Activated CD4-positive, alpha-beta T cell treated with anti-CD3 and anti-CD28 coated beads, Interleukin-2, amount 10 ng/mL, durations not matched to agents 7 days and 5 days (primary cell): ENCODE results near the gene ADPRHL1. TPM values are rescaled to one million over a fixed set of nuclear protein-coding genes. Genes with fewer than 3 reads are reported as not detected.

Experiments
- CTCF ChIA-PET: fragments of 350-600 bp; sonication (Branson Sonifier 250); formaldehyde crosslinking; loops from one replicate; lab custom pipeline; 2021; ENCODE audit warnings: antibody characterized with exemption; lab: Charles Lee
- POLR2A ChIA-PET: fragments of 350-600 bp; sonication (Branson Sonifier 250); formaldehyde crosslinking; loops from one replicate; lab custom pipeline; 2021; ENCODE audit warnings: antibody characterized with exemption; lab: Charles Lee
- DNase-seq: peaks from one replicate; pipeline ENCODE4 v3.0.0-alpha.2; 2020
- H3K27ac Mint-ChIP-seq: one replicate; pipeline ENCODE4 v1.8.0; 2021; ENCODE audit warnings: mild to moderate bottlenecking, moderate library complexity, mixed read lengths
- H3K27me3 Mint-ChIP-seq: one replicate; pipeline ENCODE4 v1.8.0; 2021; ENCODE audit warnings: mixed read lengths
- H3K36me3 Mint-ChIP-seq: one replicate; pipeline ENCODE4 v1.8.0; 2021; ENCODE audit warnings: low read depth, mixed read lengths
- H3K4me1 Mint-ChIP-seq: one replicate; pipeline ENCODE4 v1.8.0; 2021; ENCODE audit warnings: mixed read lengths
- H3K4me3 Mint-ChIP-seq: one replicate; pipeline ENCODE4 v1.8.0; 2021; ENCODE audit warnings: mild to moderate bottlenecking, moderate library complexity, mixed read lengths
- H3K9me3 Mint-ChIP-seq: one replicate; pipeline ENCODE4 v1.8.0; 2021; ENCODE audit warnings: mixed read lengths
- total RNA-seq, 2 experiments: library from RNA; stranded (reverse); gene quantifications; one replicate each; pipeline ENCODE4 v1.2.3, GENCODE V29; 2021

ADPRHL1 gene
- total RNA-seq, 2 experiments from 2014 or later: 1.00 to 1.4 TPM

DNA sequence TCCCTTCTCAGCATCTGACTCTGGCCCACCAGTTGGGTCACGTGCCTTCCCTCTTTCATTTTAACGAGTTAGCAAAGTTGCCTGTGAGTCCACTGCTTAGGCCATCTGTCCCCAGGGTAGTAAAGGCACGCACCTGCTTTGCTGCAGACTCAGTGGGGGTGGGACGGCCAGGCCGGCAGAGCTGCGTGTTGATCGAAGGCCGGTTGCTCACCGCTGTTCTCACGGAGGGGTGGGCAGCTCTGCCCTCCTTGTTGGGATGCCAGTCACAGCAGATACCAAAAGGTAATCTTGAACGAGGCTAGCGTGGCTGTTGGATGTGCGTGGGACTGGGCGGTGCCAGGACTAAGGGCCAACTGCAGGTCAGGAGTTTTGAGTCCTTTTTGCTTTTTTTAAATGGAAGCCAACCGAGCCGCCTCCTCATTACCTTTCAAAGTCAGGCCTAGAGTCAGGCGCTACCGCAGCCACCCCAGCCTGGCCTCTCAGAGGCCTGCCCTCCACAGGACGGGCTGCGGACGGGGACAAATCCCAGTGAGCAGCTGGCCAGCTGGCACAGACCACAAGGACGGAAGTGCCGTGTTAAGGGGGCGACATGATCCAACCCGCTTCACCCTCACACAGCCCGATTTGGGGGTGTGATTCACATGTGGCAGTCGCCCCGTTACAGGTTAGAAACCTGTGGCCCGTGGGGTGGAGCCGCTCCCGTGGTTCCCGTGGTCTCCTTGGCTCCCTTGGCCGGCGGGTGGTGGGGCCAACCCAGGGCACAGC lies 20.6 kb downstream of the ADPRHL1 start:
- peaks cover 5% of the 10 kb centered on the region for H3K9me3 Mint-ChIP-seq
- ChIA-PET POLR2A (no interaction called here), CTCF (no interaction called here)
- no peak overlapping the region for H3K27ac Mint-ChIP-seq
- H3K4me1 Mint-ChIP-seq: no peaks in the 10 kb centered on the region
- H3K36me3 Mint-ChIP-seq: no peaks in the 10 kb centered on the region
- DNase-seq: no peak
- H3K27me3 Mint-ChIP-seq: no peaks in the 10 kb centered on the region
- H3K4me3 Mint-ChIP-seq: no peak overlapping the region

DNA sequence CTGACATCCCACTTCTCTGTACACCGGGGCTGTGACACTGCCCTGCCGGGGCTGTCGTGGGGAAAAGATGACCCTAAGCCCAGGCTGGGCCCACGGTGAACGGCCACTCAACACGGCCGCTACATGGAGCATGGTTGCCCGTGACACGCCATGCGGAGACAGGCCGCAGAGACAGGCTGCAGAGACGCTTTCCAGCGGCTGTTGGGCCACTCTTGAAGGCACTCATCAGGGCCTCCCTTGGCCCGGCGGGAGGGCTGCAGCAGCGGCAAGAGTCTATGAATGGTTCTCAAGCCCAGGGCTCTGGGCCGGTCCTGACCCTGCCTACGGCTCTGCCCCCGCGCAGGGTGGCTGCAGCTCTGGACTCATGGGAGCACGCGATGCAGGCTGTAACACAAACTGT lies 22.1 kb downstream of the ADPRHL1 start:
- ChIA-PET POLR2A (no interaction called here), CTCF (no interaction called here)
- no peak for DNase-seq
- H3K36me3 Mint-ChIP-seq: no peaks in the 10 kb centered on the region
- H3K27me3 Mint-ChIP-seq: no peaks in the 10 kb centered on the region
- H3K9me3 Mint-ChIP-seq: peaks cover 3% of the 10 kb centered on the region
- no peak overlapping the region for H3K4me3 Mint-ChIP-seq
- H3K4me1 Mint-ChIP-seq: no peaks in the 10 kb centered on the region
- no peak overlapping the region for H3K27ac Mint-ChIP-seq

DNA sequence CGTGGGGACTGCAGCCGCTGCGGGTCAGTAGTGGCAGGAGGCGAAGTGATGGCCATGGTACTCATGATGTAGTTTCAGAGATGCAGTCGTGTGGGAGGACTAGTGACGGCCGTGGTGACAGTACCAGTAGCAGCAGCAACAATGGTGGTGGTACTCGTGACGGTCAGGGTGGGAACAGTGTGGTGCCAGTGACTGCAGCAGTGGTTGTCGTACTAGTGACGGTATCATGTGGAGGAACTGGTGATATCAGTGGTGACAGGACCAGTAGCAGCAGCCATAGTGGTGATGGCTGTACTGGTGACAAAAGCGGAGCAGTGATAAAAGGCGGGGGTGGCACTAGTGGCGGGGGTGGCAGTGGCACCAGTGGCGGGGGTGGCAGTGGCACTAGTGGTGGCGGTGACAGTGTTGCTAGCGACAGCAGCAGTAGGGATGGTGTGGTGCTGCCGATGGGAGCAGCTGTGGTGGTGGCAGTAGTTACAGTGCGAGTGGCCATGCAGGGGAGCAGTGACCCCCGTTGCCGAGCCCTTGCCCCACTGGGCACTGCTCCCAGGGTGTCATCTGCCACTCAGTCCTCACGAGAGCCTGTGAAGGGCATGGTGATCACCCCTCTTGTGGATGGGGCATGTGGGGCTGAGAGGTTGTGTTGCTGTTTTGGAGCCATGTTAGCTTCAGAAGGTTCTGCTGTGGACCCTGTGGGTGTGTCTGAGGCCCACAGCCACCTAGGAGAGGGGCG lies 22.7 kb downstream of the ADPRHL1 start:
- Mint-ChIP-seq H3K36me3 (no peaks in the 10 kb centered on the region), H3K9me3 (peaks cover 3% of the 10 kb centered on the region), H3K4me1 (no peaks in the 10 kb centered on the region), H3K27me3 (no peaks in the 10 kb centered on the region), H3K4me3 (no peak overlapping the region), H3K27ac (no peak overlapping the region)
- ChIA-PET POLR2A (no interaction called here), CTCF (no interaction called here)
- DNase-seq: no peak

DNA sequence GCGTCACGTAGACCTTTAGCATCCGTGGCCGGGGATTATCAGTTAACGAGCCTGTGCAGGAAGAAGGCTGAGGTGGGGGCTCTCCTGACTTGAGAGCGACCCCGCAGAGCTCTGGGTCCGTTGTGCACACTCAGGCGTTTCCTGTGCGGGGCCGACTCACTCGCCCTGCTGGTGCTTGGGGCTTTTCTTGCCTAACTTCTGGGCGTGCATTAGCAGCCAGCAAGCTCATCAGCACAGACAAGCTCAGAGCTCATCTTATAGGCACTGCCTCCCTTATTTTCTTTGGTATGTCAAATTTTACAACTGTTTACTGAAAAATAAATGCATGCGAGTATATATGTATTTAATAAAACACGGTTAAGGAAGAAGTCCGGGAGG lies 23.7 kb downstream of the ADPRHL1 start:
- Mint-ChIP-seq H3K27me3 (no peaks in the 10 kb centered on the region), H3K9me3 (peaks cover 3% of the 10 kb centered on the region), H3K27ac (no peak overlapping the region), H3K36me3 (no peaks in the 10 kb centered on the region), H3K4me3 (no peak overlapping the region), H3K4me1 (no peaks in the 10 kb centered on the region)
- ChIA-PET CTCF (interaction anchor here (0.9 kb wide), 1 partner anchor 12 kb away, joined by 3 read pairs; no protein-coding TSS in a partner anchor), POLR2A (no interaction called here)
- DNase-seq: no peak

DNA sequence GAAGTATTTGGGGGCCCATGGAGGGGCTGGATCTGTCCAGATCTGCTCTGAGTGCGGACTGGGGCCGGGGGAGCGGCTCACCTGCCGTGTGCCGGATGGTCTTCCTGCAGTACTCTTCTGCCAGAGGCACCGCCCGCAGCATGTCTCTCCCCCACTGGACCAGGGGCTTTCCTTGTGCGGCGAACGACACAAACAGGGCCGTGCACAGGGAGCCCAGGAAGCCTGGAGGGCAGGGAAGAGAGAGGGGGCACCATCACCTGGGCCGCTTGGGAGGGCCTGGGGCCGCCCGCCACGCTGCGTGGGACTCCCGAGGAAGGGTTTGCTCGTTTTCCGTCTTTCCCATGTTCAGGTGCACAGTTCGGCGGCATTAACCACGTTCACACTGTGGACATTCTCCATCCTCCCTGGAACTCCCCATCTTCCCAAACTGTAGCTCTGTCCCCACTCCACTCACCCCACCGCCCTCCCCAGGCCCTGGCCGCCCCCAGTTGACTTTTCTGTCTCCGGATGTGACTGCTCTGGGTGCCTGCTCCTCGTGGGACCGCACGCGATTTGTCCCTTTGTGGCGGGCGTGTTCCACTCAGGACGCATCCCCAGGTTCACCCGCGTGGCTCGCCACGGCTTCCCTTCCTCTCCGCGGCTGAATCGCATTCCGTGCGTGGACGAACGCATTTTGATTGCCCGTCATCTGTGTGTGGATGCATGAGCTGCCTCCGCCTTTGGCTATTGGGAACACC lies 24.2 kb downstream of the ADPRHL1 start:
- no peak for DNase-seq
- Mint-ChIP-seq H3K36me3 (no peaks in the 10 kb centered on the region), H3K9me3 (peaks cover 3% of the 10 kb centered on the region), H3K27me3 (no peaks in the 10 kb centered on the region), H3K27ac (no peak overlapping the region), H3K4me3 (no peak overlapping the region), H3K4me1 (no peaks in the 10 kb centered on the region)
- CTCF ChIA-PET: interaction anchor here (0.9 kb wide), 1 partner anchor 11 kb away, joined by 3 read pairs; no protein-coding TSS in a partner anchor
- POLR2A ChIA-PET: no interaction called here

DNA sequence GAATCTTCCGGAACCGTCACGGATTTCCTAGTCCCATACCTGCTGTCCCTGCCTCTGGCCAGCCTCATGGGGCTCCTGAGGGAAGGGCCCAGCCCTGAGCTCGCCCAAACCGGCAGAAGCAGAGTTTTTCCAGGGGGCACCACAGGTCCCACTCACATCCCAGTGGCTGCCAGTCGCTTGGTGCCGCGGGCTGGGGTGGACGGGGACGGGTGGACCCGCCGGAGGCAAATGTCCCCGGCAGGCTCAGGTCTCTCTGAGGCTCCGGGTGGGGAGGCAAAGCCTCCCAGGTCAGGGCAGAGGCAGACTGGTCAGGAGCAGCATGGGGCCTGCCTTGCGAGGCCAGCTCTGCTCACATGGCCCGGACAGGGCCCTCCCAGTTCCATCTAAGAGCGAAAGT lies 24.8 kb downstream of the ADPRHL1 start:
- ChIA-PET CTCF (no interaction called here), POLR2A (no interaction called here)
- no peak for DNase-seq
- no peaks in the 10 kb centered on the region for H3K36me3 Mint-ChIP-seq
- no peaks in the 10 kb centered on the region for H3K9me3 Mint-ChIP-seq
- H3K27me3 Mint-ChIP-seq: no peaks in the 10 kb centered on the region
- no peak overlapping the region for H3K27ac Mint-ChIP-seq
- no peak overlapping the region for H3K4me3 Mint-ChIP-seq
- H3K4me1 Mint-ChIP-seq: no peaks in the 10 kb centered on the region

DNA sequence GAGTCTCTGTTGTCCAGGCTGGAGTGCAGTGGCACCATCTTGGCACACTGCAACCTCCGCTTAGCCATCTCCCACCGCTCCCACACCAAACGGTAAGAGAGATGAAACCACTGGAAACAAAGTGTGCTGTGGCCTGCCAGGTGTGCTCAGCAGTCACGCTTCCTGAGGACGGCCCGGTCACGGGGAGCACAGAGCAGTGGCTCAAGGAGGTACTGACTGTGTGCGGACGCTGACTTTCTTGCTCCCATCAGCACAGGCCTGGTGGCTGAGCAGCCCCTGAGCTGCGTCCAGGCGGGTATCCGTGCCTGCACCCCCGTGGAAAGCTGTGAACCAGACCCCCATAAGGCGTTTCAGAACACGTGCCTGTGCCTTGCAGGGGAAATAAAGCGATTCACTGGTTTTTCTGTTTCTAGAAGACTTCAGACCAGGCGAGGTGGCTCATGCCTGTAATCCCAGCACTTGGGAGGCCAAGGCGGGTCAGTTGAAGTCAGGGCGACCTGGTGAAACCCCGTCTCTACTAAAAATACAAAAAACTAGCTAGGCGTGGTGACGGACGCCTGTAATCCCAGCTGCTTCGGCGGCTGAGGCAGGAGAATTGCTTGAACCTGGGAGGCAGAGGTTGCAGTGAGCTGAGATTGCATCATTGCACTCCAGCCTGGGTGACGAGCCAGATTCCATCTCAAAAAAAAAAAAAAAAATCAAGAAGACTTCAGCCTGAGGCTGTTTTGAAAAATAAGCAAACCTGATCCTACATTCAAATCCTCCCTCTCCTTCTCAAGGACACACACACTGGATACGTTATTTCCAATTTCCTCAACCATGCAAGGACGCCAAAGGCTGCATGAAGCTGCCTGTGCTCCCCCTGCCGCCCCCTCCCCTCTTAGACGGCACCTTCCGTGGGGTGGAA lies 25.5 kb downstream of the ADPRHL1 start:
- no peaks in the 10 kb centered on the region for H3K36me3 Mint-ChIP-seq
- no peaks in the 10 kb centered on the region for H3K27me3 Mint-ChIP-seq
- no peak overlapping the region for H3K27ac Mint-ChIP-seq
- ChIA-PET POLR2A (no interaction called here), CTCF (no interaction called here)
- no peak overlapping the region for H3K4me3 Mint-ChIP-seq
- no peaks in the 10 kb centered on the region for H3K4me1 Mint-ChIP-seq
- DNase-seq: no peak
- H3K9me3 Mint-ChIP-seq: no peaks in the 10 kb centered on the region

DNA sequence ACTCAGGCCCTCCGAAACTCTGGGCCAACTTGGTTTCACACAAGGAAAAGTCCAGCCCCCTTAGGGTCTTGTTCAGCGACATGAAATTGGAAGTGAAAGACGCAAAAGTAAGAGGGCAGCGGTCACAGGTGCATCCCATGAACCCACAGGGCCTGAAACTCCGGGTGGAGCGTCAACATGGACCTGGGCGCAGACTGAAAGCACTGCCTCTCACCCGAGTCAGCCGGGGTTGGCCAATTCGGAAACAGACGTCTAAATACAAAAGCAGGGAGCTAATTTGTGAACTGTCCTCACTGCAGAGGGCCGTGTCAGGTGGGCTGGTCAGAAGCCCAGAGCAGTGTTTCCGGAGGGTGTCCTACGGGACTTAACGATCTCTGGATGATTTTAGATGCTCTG lies 26.7 kb downstream of the ADPRHL1 start:
- H3K36me3 Mint-ChIP-seq: no peaks in the 10 kb centered on the region
- no peaks in the 10 kb centered on the region for H3K27me3 Mint-ChIP-seq
- H3K4me1 Mint-ChIP-seq: no peaks in the 10 kb centered on the region
- CTCF ChIA-PET: interaction anchor here (1.5 kb wide), 1 partner anchor 35 kb away, joined by 3 read pairs; no protein-coding TSS in a partner anchor
- no peak overlapping the region for H3K27ac Mint-ChIP-seq
- DNase-seq: no peak
- H3K9me3 Mint-ChIP-seq: no peaks in the 10 kb centered on the region
- H3K4me3 Mint-ChIP-seq: no peak overlapping the region
- POLR2A ChIA-PET: no interaction called here

DNA sequence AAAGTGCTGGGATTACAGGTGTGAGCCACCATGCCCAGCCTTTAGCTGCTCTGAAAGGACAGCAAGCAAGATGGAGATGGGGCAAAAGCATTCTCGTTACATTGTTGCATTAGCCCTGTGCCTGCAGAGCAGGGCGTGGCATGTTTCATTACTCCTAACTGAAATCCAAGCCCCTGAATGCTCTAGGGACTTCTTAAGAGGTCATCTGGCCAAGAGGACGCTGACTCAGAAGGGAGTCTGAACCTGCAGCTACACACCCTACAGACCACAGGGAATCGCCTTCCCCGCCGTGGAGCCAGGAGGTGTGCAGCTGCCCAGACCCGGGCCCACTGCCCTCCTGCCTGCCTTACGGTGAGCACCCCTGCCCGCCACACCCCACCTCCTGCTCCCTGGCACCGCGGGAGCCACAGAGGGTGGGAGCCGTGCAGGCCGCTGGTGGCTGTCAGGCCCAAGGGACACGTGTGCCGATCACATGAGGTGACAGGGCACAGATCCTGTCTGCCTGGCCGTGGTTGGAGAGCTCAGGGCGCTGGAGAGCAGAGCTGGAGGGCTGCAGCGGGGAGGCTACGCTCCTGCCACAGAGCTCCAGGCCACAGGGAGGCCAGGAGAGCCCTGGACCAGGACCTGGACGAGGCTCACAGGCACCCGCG lies 27.2 kb downstream of the ADPRHL1 start:
- Mint-ChIP-seq H3K4me3 (no peak overlapping the region), H3K9me3 (no peaks in the 10 kb centered on the region), H3K27me3 (no peaks in the 10 kb centered on the region), H3K27ac (no peak overlapping the region), H3K4me1 (no peaks in the 10 kb centered on the region), H3K36me3 (no peaks in the 10 kb centered on the region)
- DNase-seq: no peak
- POLR2A ChIA-PET: no interaction called here
- CTCF ChIA-PET: interaction anchor here (1.5 kb wide), 1 partner anchor 34 kb away, joined by 3 read pairs; no protein-coding TSS in a partner anchor

DNA sequence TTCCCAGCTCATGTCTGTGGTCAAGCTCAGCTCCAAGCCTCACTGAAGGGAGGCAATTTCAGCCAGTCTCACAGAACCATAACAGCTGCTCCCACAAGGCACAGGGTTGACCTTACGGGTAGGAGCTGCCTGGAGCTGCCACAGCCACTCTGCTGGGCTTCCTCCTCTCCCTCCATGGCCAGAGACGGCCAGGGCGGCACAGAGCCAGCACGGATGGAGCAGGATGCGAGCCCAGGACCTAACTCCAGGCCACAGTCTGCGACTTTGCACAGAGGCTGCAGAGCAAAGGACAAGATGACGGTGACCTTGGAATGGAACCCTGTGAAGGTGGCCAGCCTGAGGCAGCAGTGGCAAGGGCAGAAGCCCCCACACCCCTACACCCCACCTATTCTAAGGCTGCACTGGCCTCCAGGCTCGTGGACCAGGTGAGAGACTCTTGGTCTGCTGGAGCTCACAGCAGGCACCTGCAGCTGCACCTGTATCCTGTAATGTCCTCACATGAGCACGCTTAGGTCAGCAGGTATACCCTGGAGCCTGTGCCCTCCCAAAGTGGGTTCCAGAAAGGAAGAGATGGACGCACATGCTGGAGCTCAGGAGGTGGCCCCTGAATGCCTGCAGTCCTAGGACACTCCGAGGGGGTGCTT lies 29.6 kb downstream of the ADPRHL1 start:
- H3K27me3 Mint-ChIP-seq: no peaks in the 10 kb centered on the region

DNA sequence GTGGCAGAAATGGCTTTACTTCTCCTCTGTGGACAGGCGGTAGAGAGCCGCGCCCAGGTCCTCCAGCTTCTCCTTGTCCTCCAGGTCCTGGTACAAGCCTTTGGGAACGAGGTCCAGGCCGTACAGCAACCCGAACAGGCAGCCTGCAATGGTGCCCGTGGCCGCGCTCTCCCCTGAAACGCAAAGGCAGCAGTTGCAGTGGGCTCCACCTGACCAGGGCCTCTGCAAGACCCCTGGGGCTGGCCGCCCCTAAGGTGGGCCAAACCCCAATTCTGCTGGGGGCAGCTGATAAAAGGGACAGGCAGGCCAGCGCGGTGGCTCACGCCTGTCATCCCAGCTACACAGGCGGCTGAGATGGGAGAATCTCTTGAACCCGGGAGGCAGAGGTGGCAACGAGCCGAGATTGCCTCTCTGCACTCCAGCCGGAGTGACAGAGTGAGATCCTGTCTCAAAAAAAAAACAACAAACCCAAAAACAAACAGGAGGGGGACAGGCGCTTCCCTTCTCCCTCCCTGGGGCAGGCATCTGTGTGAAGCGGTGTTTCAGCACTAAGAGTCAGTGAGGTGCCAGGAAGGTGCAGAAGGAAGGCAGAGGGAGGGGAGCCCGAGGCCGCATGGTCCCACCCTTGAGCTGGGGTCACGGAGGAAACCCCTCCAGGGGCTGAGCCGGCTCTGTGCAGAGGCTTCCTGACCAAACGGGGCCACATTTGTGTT lies 30.3 kb downstream of the ADPRHL1 start:
- ChIA-PET POLR2A (no interaction called here), CTCF (no interaction called here)
- Mint-ChIP-seq H3K4me1 (no peaks in the 10 kb centered on the region), H3K9me3 (no peaks in the 10 kb centered on the region), H3K4me3 (no peak overlapping the region), H3K27me3 (no peaks in the 10 kb centered on the region), H3K36me3 (no peaks in the 10 kb centered on the region), H3K27ac (no peak overlapping the region)
- no peak for DNase-seq

More for the DNA sequence above, 29.6 kb downstream of the ADPRHL1 start:
- no peaks in the 10 kb centered on the region for H3K36me3 Mint-ChIP-seq
- no peaks in the 10 kb centered on the region for H3K9me3 Mint-ChIP-seq
- H3K27ac Mint-ChIP-seq: no peak overlapping the region
- DNase-seq: no peak
- POLR2A ChIA-PET: no interaction called here
- H3K4me1 Mint-ChIP-seq: no peaks in the 10 kb centered on the region
- CTCF ChIA-PET: no interaction called here
- H3K4me3 Mint-ChIP-seq: no peak overlapping the region
